A549 (cell line): Measurements from ENCODE around the gene KBTBD13. TPM values are rescaled to one million over a fixed set of nuclear protein-coding genes. Genes with fewer than 3 reads are reported as not detected.
A peak's percentile ranks its signal among the peaks of the same experiment; 100 is the strongest.

Experiments used
- ATAC-seq, 2 experiments: fragments of 200-7000 bp in 1 of 2; fragments of >200 bp in 1 of 2; cut with Nextera tagmentation in 1 of 2; cut with Tn5 transposase in 1 of 2; 3 replicates each; pipeline versions ENCODE4 v1.8.0 to v1.9.1; 2018 to 2020; ENCODE audit warnings: mild to moderate bottlenecking in 1 of 2, moderate library complexity in 1 of 2
- CTCF ChIA-PET: fragments of 300-600 bp; sonication (Branson Sonifier 250); formaldehyde crosslinking; extraction: SDS; loops from one replicate; lab custom pipeline; 2021; ENCODE audit warnings: antibody characterized with exemption, inconsistent platforms; lab: Yijun Ruan, JAX
- POLR2A ChIA-PET: fragments of 350-600 bp; formaldehyde crosslinking; extraction: SDS; loops from one replicate; lab custom pipeline; 2021; ENCODE audit warnings: antibody characterized with exemption, inconsistent platforms; lab: Yijun Ruan, JAX
- DNase-seq, 2 experiments: peaks; one replicate each; pipeline versions ENCODE4 v3.0.0 to v3.0.0-alpha.2; 2011 to 2016; ENCODE audit warnings: low read depth in 1 of 2, low spot score in 1 of 2
- FAIRE-seq: peaks from 2 replicates; lab custom pipeline; 2011; peaks lifted over from hg19 to GRCh38; lab: Jason Lieb, UNC
- H3K27ac ChIP-seq, 2 experiments: fragments of >200 bp; sonication (Bioruptor Twin); formaldehyde crosslinking; 3 replicates each; pipeline ENCODE4 v1.5.1; 2016 to 2017
- H3K4me1 ChIP-seq: fragments of >200 bp; sonication (Bioruptor Twin); formaldehyde crosslinking; 3 replicates; pipeline ENCODE4 v1.6.1; 2016
- H3K4me2 ChIP-seq: fragments of >200 bp; sonication (Bioruptor Twin); formaldehyde crosslinking; 3 replicates; pipeline ENCODE4 v1.6.1; 2016
- H3K4me3 ChIP-seq: fragments of >200 bp; sonication (Bioruptor Twin); formaldehyde crosslinking; 3 replicates; pipeline ENCODE4 v1.5.1; 2016
- H3K9me3 ChIP-seq: fragments of >200 bp; sonication (Bioruptor Twin); formaldehyde crosslinking; 3 replicates; pipeline ENCODE4 v1.6.1; 2016
- ATOH8 ChIP-seq: fragments of 250-450 bp; sonication (Bioruptor Pico); IDR thresholded peaks from 2 replicates; pipeline ENCODE4 v1.5.0; 2020; ENCODE audit warnings: low read depth, mild to moderate bottlenecking, moderate library complexity
- CHD2 ChIP-seq: fragments of 150-350 bp; IDR thresholded peaks from 2 replicates; pipeline ENCODE4 v1.6.1; 2014; ENCODE audit warnings: low read length; ENCODE audit not compliant: partially characterized antibody
- CHD4 ChIP-seq: fragments of 200-600 bp; sonication (generic); IDR thresholded peaks from 2 replicates; pipeline ENCODE4 v1.6.1; 2016; ENCODE audit warnings: antibody characterized with exemption, mild to moderate bottlenecking, borderline replicate concordance
- CTCF ChIP-seq: fragments of >200 bp; sonication (Bioruptor Twin); formaldehyde crosslinking; IDR thresholded peaks from 3 replicates; pipeline ENCODE4 v1.5.1; 2016
- EHF ChIP-seq: fragments of 250-450 bp; sonication (Bioruptor Pico); IDR thresholded peaks from 2 replicates; pipeline ENCODE4 v1.5.0; 2020; ENCODE audit warnings: mild to moderate bottlenecking
- EHMT2 ChIP-seq: fragments of 200-600 bp; sonication (generic); IDR thresholded peaks from 2 replicates; pipeline ENCODE4 v1.6.1; 2016; ENCODE audit warnings: antibody characterized with exemption, low read depth, mild to moderate bottlenecking, moderate library complexity
- ELK1 ChIP-seq: fragments of 150-350 bp; IDR thresholded peaks from 2 replicates; pipeline ENCODE4 v1.6.1; 2014; ENCODE audit warnings: low read depth, mild to moderate bottlenecking, low read length
- EP300 ChIP-seq, 2 experiments: fragments of >200 bp; sonication (Bioruptor Twin); formaldehyde crosslinking; IDR thresholded peaks; 2 replicates in 1 of 2; 3 replicates in 1 of 2; pipeline ENCODE4 v1.6.1; 2016 to 2017
- ESRRA ChIP-seq: fragments of 150-350 bp; IDR thresholded peaks from 2 replicates; pipeline ENCODE4 v1.6.1; 2014; ENCODE audit warnings: mild to moderate bottlenecking, low read length, borderline replicate concordance
- GATA3 ChIP-seq: IDR thresholded peaks from 2 replicates; pipeline ENCODE4 v1.6.1; 2012; ENCODE audit warnings: borderline replicate concordance
- HDAC2 ChIP-seq: fragments of 200-600 bp; sonication (generic); IDR thresholded peaks from 2 replicates; pipeline ENCODE4 v1.6.1; 2016
- HOXA7 ChIP-seq: fragments of 250-450 bp; sonication (Bioruptor Pico); IDR thresholded peaks from 2 replicates; pipeline ENCODE4 v1.5.0; 2020; ENCODE audit warnings: mild to moderate bottlenecking, moderate library complexity
- HOXB13 ChIP-seq: fragments of 250-450 bp; sonication (Bioruptor Pico); IDR thresholded peaks from 2 replicates; pipeline ENCODE4 v1.5.0; 2020; ENCODE audit warnings: low read depth, mild to moderate bottlenecking, moderate library complexity
- KDM5A ChIP-seq: fragments of 200-600 bp; sonication (generic); IDR thresholded peaks from 2 replicates; pipeline ENCODE4 v1.6.1; 2016; ENCODE audit warnings: antibody characterized with exemption, mild to moderate bottlenecking
- MAFK ChIP-seq: fragments of 450-650 bp; IDR thresholded peaks from 2 replicates; pipeline ENCODE4 v1.6.1; 2014; ENCODE audit not compliant: partially characterized antibody
- SREBF2 ChIP-seq: fragments of 450-650 bp; IDR thresholded peaks from 2 replicates; pipeline ENCODE4 v1.6.1; 2014; ENCODE audit warnings: mild to moderate bottlenecking, moderate library complexity
- WGBS: methylation state at CpG from one replicate; pipeline ENCODE4 v1.1.6; 2017; ENCODE audit errors: missing lambda C conversion rate; 5-methylcytosine and 5-hydroxymethylcytosine counted together
- polyA plus RNA-seq, 4 experiments: library from polyadenylated mRNA; depleted of rRNA in 3 of 4; stranded (reverse); fragments of >200 nt; fragmentation: RNase III in 1 of 4; extraction: RNeasy Plus Mini Kit Qiagen cat#74134 plus additional on column Dnase treatment in 1 of 4; gene quantifications; 2 replicates in 3 of 4; 3 replicates in 1 of 4; pipeline ENCODE4 v1.2.3, GENCODE V29; 2011 to 2017
- TF ChIP-seq, protein P1 (sequence below): fragments of 250-450 bp; sonication (Bioruptor Pico); IDR thresholded peaks from 2 replicates; pipeline ENCODE4 v1.5.0; 2021; ENCODE audit warnings: mild to moderate bottlenecking, moderate library complexity, borderline replicate concordance

KBTBD13 gene
- polyA plus RNA-seq, 2 of the 4 experiments (the other 2 are of a cell fraction), result not detected

- 54% methylated on average over 6 of the region's 6 CpGs for WGBS
- DNase-seq (no peak), ATAC-seq (peak in 1 of 2 experiments; percentile 30; a peak in 3 of 6 replicates), FAIRE-seq (no peak)
- ChIA-PET POLR2A (no interaction called here), CTCF (interaction anchor here (0.7 to 33.7 kb wide), 17 partner anchors 14 to 332 kb away, joined by 3 to 1280 read pairs (median 6); partner anchors contain the start of genes KBTBD13, PDCD7, RASL12 and SLC51B)
- no peak overlapping the region for H3K4me3 ChIP-seq
- TF ChIP-seq EP300 (IDR thresholded peaks at IDR 0.05), result no peak
- no peak for TF ChIP-seq HOXB13 (CRISPR knock-in tag)
- TF ChIP-seq CHD4, result no peak
- TF ChIP-seq HOXA7, result no peak
- no peak for TF ChIP-seq CTCF
- no peak for TF ChIP-seq EHMT2
- no peak for TF ChIP-seq SREBF2
- no peak for TF ChIP-seq ELK1
- TF ChIP-seq KDM5A, result no peak
- TF ChIP-seq HDAC2, result no peak
- TF ChIP-seq CHD2, result no peak
- TF ChIP-seq, protein P1, sequence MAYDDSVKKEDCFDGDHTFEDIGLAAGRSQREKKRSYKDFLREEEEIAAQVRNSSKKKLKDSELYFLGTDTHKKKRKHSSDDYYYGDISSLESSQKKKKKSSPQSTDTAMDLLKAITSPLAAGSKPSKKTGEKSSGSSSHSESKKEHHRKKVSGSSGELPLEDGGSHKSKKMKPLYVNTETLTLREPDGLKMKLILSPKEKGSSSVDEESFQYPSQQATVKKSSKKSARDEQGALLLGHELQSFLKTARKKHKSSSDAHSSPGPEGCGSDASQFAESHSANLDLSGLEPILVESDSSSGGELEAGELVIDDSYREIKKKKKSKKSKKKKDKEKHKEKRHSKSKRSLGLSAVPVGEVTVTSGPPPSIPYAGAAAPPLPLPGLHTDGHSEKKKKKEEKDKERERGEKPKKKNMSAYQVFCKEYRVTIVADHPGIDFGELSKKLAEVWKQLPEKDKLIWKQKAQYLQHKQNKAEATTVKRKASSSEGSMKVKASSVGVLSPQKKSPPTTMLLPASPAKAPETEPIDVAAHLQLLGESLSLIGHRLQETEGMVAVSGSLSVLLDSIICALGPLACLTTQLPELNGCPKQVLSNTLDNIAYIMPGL, result no peak
- TF ChIP-seq EHF (CRISPR knock-in tag), result no peak
- peak overlapping the region; percentile 19; the same call in 2 of the 3 replicates for H3K4me2 ChIP-seq
- H3K4me1 ChIP-seq, result peaks cover 43% of the 10 kb centered on the region
- H3K27ac ChIP-seq, result peak overlapping the region; percentile 43 to 75
- no peaks in the 10 kb centered on the region for H3K9me3 ChIP-seq
Measured at GRCh38 chr15:65055201-65055870, 21.2 kb upstream of the KBTBD13 start.

DNA sequence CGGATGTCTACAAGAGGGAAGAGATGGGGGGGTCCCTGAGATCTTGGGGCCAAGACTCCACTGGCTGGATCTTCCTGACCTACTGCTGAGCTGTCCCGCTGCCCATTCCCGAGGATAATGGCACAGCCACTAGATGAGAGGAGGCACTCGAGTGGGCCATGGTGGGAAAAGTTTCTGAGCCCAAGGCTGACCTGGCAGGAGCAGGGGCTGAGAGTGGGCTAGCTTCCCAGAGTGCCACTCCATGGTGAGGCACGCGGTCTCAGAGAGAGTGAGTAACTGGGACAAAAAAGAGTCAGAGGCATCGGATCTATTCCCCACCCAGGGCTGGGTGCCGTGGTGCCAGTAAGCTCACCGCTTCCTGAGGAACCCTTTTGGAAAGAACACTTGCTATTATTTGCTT lies 20.4 kb upstream of the KBTBD13 start:
- WGBS, result 84% methylated on average over 9 of the region's 9 CpGs
- ATAC-seq (no peak), FAIRE-seq (no peak), DNase-seq (no peak)
- Histone ChIP-seq H3K4me1 (peaks cover 40% of the 10 kb centered on the region), H3K9me3 (no peaks in the 10 kb centered on the region), H3K27ac (peak overlapping the region in 1 of 2 experiments; percentile 75; a peak in 3 of 6 replicates), H3K4me3 (no peak overlapping the region), H3K4me2 (no peak overlapping the region)
- CTCF ChIA-PET, result interaction anchor here (0.6 to 33.7 kb wide), 12 partner anchors 14 to 328 kb away, joined by 3 to 1280 read pairs (median 17); partner anchors contain the start of genes KBTBD13, PDCD7, RASL12 and SLC51B
- POLR2A ChIA-PET, result no interaction called here
- TF ChIP-seq GATA3 (no peak), KDM5A (no peak), ATOH8 (CRISPR knock-in tag) (no peak), ESRRA (no peak), EHMT2 (no peak), MAFK (no peak)
